ENCODE results near the gene QSER1.

DNA sequence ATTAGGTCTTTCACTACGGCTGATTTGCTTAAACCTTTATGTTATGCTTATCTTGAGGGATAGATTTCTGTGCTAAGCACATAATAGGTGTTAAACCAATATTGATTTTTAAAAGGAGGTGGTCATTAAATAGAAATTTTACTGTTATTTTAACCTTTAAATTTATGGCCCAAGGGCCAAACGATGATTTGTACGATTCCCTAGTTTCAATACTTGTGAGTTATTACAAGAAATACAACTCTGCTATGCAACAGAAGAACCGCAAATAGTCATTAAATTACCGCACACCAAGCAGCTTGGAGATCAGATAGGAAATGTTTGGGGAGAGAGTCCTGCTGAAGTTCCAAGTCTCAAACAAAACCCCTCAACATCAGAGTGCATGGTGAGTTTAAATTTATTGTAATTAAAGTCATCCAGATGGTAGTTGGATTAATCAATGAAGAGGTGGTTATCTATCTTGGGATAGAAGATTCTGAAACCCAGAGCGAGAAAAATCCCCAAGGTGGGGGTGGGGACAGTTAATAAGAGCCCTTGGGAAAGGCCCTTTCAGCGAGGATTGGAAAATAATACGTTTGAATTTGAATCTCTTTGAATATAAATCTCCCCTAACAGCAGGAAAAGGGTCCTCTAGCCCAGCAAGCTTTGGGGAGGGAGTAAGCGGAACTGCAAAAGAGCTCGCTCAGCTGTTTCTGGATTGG lies 805 bp upstream of the QSER1 start:
- TF ChIP-seq, protein P1, sequence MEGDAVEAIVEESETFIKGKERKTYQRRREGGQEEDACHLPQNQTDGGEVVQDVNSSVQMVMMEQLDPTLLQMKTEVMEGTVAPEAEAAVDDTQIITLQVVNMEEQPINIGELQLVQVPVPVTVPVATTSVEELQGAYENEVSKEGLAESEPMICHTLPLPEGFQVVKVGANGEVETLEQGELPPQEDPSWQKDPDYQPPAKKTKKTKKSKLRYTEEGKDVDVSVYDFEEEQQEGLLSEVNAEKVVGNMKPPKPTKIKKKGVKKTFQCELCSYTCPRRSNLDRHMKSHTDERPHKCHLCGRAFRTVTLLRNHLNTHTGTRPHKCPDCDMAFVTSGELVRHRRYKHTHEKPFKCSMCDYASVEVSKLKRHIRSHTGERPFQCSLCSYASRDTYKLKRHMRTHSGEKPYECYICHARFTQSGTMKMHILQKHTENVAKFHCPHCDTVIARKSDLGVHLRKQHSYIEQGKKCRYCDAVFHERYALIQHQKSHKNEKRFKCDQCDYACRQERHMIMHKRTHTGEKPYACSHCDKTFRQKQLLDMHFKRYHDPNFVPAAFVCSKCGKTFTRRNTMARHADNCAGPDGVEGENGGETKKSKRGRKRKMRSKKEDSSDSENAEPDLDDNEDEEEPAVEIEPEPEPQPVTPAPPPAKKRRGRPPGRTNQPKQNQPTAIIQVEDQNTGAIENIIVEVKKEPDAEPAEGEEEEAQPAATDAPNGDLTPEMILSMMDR (IDR thresholded peaks at IDR 0.05; ENCODE audit: low read depth, low read length, missing input control): no peak
- TF ChIP-seq SP1 (IDR thresholded peaks at IDR 0.05) (no peak), TAF1 (conservative IDR thresholded peaks at IDR 0.05) (no peak), FOXA1 (IDR thresholded peaks at IDR 0.05) (no peak)
- TF ChIP-seq, protein P2, sequence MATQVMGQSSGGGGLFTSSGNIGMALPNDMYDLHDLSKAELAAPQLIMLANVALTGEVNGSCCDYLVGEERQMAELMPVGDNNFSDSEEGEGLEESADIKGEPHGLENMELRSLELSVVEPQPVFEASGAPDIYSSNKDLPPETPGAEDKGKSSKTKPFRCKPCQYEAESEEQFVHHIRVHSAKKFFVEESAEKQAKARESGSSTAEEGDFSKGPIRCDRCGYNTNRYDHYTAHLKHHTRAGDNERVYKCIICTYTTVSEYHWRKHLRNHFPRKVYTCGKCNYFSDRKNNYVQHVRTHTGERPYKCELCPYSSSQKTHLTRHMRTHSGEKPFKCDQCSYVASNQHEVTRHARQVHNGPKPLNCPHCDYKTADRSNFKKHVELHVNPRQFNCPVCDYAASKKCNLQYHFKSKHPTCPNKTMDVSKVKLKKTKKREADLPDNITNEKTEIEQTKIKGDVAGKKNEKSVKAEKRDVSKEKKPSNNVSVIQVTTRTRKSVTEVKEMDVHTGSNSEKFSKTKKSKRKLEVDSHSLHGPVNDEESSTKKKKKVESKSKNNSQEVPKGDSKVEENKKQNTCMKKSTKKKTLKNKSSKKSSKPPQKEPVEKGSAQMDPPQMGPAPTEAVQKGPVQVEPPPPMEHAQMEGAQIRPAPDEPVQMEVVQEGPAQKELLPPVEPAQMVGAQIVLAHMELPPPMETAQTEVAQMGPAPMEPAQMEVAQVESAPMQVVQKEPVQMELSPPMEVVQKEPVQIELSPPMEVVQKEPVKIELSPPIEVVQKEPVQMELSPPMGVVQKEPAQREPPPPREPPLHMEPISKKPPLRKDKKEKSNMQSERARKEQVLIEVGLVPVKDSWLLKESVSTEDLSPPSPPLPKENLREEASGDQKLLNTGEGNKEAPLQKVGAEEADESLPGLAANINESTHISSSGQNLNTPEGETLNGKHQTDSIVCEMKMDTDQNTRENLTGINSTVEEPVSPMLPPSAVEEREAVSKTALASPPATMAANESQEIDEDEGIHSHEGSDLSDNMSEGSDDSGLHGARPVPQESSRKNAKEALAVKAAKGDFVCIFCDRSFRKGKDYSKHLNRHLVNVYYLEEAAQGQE (IDR thresholded peaks at IDR 0.05): no peak
- TF ChIP-seq, protein P3, sequence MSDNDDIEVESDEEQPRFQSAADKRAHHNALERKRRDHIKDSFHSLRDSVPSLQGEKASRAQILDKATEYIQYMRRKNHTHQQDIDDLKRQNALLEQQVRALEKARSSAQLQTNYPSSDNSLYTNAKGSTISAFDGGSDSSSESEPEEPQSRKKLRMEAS (IDR thresholded peaks at IDR 0.05): no peak
- TF ChIP-seq, protein P4, sequence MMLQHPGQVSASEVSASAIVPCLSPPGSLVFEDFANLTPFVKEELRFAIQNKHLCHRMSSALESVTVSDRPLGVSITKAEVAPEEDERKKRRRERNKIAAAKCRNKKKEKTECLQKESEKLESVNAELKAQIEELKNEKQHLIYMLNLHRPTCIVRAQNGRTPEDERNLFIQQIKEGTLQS (IDR thresholded peaks at IDR 0.05): no peak
- TF ChIP-seq, protein P5, sequence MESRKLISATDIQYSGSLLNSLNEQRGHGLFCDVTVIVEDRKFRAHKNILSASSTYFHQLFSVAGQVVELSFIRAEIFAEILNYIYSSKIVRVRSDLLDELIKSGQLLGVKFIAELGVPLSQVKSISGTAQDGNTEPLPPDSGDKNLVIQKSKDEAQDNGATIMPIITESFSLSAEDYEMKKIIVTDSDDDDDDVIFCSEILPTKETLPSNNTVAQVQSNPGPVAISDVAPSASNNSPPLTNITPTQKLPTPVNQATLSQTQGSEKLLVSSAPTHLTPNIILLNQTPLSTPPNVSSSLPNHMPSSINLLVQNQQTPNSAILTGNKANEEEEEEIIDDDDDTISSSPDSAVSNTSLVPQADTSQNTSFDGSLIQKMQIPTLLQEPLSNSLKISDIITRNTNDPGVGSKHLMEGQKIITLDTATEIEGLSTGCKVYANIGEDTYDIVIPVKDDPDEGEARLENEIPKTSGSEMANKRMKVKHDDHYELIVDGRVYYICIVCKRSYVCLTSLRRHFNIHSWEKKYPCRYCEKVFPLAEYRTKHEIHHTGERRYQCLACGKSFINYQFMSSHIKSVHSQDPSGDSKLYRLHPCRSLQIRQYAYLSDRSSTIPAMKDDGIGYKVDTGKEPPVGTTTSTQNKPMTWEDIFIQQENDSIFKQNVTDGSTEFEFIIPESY (IDR thresholded peaks at IDR 0.05): no peak

Measured in liver (tissue), 3 donors.